ENCODE data around the gene OR6S1. TPM values are rescaled to one million over a fixed set of nuclear protein-coding genes. Genes with fewer than 3 reads are reported as not detected.

The OR6S1 gene
- total and polyA plus RNA-seq, 2 of the 8 experiments (the other 6 are each of a cell fraction or from before 2014, with no cell fraction given), result not detected

DNA sequence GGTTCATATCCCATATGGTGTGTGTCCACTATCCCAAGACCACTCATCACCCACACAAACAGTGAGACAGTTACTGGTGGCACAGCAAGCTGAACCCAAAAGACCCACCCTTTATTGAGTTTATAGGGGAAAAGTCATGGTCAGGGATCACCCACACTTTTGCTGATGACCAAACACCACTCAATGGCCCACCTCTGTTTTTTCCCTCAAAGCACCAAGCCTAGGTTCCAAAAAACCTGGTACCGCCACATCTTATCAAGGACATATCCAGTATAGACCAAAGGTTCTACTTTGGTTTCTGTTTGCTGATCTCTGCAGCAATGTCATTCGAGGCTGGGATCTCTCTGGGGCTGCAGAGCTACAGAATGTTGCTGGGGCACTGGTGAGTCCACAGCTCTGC is 19.7 kb upstream of the OR6S1 start (continued):
- TF ChIP-seq, protein P1, sequence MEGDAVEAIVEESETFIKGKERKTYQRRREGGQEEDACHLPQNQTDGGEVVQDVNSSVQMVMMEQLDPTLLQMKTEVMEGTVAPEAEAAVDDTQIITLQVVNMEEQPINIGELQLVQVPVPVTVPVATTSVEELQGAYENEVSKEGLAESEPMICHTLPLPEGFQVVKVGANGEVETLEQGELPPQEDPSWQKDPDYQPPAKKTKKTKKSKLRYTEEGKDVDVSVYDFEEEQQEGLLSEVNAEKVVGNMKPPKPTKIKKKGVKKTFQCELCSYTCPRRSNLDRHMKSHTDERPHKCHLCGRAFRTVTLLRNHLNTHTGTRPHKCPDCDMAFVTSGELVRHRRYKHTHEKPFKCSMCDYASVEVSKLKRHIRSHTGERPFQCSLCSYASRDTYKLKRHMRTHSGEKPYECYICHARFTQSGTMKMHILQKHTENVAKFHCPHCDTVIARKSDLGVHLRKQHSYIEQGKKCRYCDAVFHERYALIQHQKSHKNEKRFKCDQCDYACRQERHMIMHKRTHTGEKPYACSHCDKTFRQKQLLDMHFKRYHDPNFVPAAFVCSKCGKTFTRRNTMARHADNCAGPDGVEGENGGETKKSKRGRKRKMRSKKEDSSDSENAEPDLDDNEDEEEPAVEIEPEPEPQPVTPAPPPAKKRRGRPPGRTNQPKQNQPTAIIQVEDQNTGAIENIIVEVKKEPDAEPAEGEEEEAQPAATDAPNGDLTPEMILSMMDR (IDR thresholded peaks at IDR 0.05; ENCODE audit: control extremely low read depth in 1 of 3, insufficient read depth in 1 of 3, low read depth in 1 of 3, low read length in 3 of 3), result no peak
- TF ChIP-seq RBBP5 (IDR thresholded peaks at IDR 0.05; ENCODE audit: borderline replicate concordance, low read depth, low read length) (no peak), TAF7 (optimal IDR thresholded peaks at IDR 0.05; ENCODE audit: borderline replicate concordance, low read depth, low read length) (no peak)
- TF ChIP-seq, protein P2, sequence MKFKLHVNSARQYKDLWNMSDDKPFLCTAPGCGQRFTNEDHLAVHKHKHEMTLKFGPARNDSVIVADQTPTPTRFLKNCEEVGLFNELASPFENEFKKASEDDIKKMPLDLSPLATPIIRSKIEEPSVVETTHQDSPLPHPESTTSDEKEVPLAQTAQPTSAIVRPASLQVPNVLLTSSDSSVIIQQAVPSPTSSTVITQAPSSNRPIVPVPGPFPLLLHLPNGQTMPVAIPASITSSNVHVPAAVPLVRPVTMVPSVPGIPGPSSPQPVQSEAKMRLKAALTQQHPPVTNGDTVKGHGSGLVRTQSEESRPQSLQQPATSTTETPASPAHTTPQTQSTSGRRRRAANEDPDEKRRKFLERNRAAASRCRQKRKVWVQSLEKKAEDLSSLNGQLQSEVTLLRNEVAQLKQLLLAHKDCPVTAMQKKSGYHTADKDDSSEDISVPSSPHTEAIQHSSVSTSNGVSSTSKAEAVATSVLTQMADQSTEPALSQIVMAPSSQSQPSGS (IDR thresholded peaks at IDR 0.05; ENCODE audit: low read length), result no peak
